Fibroblast of skin of right biceps (primary cell): ENCODE results near the gene MEPE.

Experiments used
- DNase-seq: peaks from one replicate; pipeline ENCODE4 v3.0.0-alpha.2; 2013

Gene MEPE

DNA sequence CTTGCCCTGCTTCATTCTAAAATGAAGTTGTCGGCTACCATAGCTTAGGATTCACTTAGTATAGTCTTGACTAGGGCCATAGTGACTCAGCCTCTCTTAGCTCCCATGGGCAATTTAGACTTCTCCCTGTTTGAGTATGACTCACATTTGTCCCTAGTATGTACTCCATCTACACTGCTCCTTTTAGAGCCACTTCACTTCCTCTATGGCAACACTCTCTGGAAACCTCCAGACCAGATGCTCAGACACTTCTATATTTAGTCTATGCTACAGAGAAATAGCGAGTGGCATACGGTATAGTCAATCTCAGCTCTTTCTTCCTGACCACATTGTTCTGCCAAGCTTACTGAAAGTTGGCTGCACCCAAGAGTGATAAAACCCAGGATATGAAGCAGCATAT, 11.2 kb downstream of the MEPE start:
- peak; percentile 95 for DNase-seq

DNA sequence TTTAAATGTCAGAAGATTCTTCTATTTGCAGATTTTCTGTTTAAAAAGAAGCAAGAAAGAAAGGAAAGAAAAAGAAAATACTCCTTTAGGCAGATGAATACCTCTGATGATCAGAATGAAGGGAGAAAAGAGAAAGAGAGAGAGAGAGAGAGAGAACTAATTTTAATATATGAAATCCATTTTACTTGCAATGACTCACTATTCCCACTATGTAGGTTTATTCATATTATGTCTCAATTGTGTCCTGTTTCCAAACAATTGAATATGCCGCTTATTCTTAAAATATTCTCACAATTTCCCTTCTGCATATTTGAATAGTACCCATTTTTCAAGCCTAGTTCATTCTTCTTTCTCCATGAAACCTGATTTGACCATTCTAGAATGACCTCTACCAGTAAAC, 11.7 kb downstream of the MEPE start:
- peak; percentile 41 for DNase-seq

- no peak for DNase-seq
Observed at GRCh38 chr4:87846226-87846625, 13.5 kb downstream of the MEPE start.

DNA sequence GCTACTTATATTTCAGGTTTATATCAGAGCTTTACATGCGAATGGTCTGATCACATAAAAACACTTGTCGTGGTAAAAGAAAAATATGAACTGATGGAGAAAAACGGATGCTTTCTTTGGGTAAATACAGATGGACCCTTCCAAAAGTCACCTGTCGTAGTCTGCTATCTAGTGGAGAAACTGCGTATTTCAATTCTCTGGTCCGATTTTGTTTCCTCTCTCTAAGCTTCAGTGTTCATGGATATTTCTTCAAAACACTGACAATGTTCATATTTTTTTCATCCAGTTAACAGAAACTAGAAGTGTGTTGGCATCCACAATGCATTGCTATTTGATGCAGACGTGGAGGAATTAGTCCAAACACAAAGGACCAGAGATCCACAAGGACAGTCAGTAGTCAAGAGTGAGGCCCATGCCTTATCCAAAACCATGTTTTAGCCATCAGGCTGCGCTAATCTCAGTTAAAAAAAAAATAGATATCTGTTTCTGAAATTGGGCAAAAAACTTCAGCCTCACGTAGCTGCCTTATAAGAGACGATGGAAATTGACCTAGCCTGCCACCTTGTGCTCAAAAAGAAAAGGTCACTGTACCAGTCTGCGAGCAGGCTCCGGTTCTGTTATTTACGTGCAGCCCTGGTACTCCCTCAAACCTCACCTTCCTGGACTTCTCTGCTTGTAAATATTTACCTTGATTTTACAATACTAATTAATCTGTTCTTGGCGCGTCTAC, 16.0 kb downstream of the MEPE start:
- DNase-seq, result peak; percentile 66

DNA sequence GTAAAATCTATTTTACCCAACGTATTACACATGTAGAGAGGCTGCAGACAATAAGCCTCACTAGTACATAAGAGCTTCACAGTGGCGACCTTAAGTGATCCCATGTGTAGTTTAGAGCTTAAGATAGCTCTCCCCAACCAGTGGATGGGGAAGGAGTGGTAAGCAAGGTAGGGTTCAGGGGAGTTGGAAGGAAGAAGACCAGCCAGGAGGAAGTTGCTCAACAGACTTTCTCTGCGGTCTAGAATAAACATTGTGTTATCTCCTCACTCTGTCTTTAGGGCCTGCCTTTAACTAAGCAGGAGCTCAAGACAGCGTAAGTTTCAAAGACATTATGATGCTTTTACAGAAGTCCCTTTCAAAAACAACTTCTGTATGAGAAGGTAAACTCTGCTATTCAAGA, 16.8 kb downstream of the MEPE start:
- DNase-seq, result peak; percentile 16

DNA sequence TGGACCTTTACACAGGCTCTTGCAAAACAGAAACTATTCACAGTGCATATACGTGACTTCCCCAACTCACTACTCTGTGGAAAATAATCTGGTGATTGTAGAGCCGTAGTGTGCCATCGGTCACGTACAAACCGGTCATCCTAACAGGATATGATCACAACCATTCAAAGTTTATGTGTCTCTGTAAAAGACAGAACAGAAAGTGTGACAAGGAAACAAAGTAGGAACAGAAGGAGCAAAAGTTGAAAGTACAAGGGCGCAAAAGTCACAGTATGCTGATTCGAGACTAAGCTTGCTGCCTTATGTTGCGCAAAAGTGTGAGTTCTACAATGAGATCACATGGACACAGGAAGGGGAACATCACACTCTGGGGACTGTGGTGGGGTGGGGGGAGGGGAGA, 18.6 kb downstream of the MEPE start:
- no peak for DNase-seq

DNA sequence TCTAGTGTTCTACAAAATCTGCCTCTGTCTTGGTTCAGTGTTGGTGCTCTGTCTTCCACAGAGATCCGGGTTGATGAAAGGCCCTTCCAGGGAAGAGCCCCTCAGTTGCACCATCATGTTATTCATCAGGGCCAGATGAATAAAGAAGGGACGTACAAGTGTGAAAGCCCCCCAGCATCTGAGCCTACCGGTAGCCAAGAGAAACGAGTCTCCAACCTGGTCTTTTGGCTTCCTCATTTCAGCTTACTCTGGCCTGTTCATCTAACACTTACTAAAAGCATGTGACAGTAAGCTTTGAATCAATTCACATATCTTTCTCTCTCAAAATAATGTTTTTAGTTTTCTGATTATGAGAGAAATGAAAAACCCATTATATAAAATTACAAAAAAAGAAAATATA, 19.2 kb downstream of the MEPE start:
- no peak for DNase-seq

GRCh38 chr4:87853108-87853507, 20.3 kb downstream of the MEPE start:
- peak; percentile 55 for DNase-seq

- no peak for DNase-seq
Observed at GRCh38 chr4:87853891-87854290, 21.1 kb downstream of the MEPE start.

- DNase-seq, result no peak
Observed at GRCh38 chr4:87855559-87855958, 22.8 kb downstream of the MEPE start.

- DNase-seq, result peak; percentile 16
Observed at GRCh38 chr4:87856816-87857215, 24.0 kb downstream of the MEPE start.

GRCh38 chr4:87857789-87858188, 25.0 kb downstream of the MEPE start:
- no peak for DNase-seq

GRCh38 chr4:87862236-87862635, 29.5 kb downstream of the MEPE start:
- no peak for DNase-seq

GRCh38 chr4:87863486-87863885, 30.7 kb downstream of the MEPE start:
- no peak for DNase-seq

- DNase-seq, result no peak
Observed at GRCh38 chr4:87864321-87864720, 31.6 kb downstream of the MEPE start.

GRCh38 chr4:87865288-87865687, 32.5 kb downstream of the MEPE start:
- no peak for DNase-seq

DNA sequence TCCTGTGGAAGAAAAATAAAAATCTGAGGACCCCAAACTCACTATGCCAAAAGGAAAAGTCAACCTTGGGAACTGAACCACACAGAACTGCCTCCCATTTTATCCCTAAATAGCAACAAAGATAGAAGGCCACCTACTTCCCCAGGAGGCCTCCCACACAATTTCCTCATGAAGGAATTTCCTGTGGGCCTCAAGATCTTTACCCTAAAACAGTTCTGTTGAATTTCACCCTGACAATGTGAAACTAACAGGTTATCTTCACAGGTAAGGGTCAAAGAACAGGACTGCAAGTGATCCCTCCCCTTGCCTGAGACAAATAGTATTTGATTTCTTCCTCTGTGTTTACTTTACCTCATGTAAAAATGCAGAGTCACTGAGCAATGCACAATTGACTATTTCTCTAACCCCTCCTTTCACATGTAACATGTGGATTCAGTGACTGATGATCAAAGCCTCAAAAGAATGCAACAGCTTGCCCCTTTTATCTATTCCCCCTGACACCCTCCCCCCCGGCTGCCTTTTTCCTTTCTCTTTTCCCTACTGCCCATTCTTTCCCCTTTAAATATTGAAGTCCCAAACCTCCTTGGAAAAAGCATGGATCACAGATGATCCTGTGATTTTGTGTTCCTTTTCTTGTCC, 33.3 kb downstream of the MEPE start:
- DNase-seq, result peak; percentile 73

GRCh38 chr4:87868522-87868921, 35.8 kb downstream of the MEPE start:
- no peak for DNase-seq

GRCh38 chr4:87872028-87872427, 39.3 kb downstream of the MEPE start:
- DNase-seq, result no peak

GRCh38 chr4:87875191-87875590, 42.4 kb downstream of the MEPE start:
- DNase-seq, result no peak

DNA sequence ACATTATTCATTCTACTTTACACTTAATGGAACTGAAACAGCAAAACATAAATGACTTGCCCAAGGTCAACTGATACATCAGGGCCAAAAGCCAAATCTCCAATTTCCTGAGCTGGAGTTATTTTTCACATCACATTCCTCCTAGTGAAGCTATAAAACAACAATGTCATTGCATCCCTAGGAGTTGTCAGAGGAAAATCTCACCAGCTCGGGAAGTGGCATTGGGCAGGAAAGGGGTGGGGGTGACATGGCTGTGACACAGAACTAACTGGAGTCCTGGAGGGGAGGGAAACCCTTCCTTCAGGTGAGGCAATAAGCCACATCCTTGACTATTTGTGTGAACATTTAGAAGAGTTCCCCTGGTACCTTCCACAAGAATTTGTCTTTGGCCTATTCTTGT, 47.3 kb downstream of the MEPE start:
- DNase-seq, result no peak

DNA sequence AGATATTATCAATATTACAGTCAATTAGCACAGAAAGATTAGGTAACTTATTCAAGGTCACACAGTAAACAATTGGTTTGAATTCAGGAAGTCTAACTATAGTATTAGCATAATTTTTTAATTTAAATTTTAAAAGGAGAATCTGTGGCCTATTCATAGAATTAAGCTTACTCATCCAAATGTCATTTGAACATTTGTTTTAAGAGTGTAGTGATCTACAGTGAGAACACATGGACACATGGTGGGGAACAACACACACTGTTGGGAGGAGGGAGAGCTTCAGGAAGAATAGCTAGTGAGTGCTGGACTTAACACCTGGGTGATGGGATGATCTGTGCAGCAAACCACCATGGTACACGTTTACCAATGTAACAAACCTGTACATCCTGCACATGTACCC, 48.3 kb downstream of the MEPE start:
- DNase-seq, result no peak

GRCh38 chr4:87882321-87882720, 49.6 kb downstream of the MEPE start:
- peak; percentile 29 for DNase-seq

DNA sequence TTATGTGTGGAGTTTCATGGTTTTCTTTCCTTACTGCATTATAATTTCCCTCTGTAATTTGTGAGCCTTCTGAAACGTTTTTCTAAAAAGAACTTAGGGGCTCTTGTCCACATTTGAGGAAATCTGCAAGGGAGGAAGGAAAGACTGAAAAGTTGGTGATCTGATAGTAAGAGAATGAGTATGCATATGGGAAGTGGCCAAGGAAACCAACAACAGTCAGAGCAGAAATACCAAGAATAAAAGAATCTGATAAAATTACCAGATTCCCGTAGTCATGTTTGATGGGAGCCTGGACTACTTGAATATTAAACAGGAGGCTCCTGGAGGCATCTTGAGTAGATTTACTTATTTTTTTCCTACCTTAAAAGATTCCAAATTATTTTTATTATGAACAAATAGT, 50.1 kb downstream of the MEPE start:
- DNase-seq, result no peak

GRCh38 chr4:87884976-87885549, 52.3 kb downstream of the MEPE start:
- no peak for DNase-seq
